ENCODE results near the gene SRD5A3. TPM values are rescaled to one million over a fixed set of nuclear protein-coding genes. Genes with fewer than 3 reads are reported as not detected.

Gene SRD5A3
- total RNA-seq (1 to 10 TPM; 1.9 to 8.5 (median 4.5) TPM), polyA plus RNA-seq (10 to 100 TPM in 1 of 2 donors, 1 to 10 TPM in 1; 5.0 to 10.6 TPM), total RNA-seq (0.94 reads per million)

DNA sequence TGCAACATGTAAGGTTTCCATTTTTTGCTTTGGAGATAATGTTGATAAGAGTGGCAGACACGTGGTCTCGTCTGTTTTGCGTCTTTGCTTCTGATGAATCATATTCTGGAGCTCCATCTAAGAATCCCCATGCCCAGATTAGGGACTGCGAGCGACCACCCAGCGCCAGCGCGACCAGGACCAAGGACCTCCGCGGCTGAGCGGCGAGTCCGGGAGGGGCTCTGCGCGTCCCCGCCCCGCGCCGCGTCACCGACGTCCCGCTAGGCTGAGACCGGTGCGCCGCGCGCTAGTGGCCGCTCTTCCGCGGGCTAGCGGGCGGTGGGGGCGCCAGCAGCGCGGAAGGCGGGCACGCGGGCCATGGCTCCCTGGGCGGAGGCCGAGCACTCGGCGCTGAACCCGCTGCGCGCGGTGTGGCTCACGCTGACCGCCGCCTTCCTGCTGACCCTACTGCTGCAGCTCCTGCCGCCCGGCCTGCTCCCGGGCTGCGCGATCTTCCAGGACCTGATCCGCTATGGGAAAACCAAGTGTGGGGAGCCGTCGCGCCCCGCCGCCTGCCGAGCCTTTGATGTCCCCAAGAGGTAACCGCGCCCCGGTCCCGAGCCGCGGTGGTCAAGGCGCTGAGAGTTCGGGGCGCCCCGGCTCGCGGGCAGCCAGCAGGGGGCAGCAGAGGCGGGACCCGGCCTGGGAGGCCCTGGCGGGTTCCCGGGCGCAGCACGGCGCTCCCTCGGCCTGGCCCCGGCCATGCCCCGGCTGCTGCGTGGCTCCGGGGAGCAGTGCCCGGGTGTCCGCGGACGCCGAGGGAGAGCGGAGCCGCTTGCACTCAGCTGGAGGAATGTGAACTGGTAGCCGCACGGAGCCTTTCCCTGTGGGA, at the start of gene SRD5A3:
TSS of gene SRD5A3 (plus strand) at position 263 of the 871 bp plus-strand sequence. CDS start at position 358, 95 bp downstream.
- CTCF ChIA-PET: interaction anchor here (0.6 to 3.2 kb wide), 13 partner anchors 9 to 602 kb away, joined by 3 to 23 read pairs (median 4); partner anchors contain the start of genes CEP135 and TMEM165
- no peaks in the 10 kb centered on the region for H3K36me3 ChIP-seq (ENCODE audit: control insufficient read depth in 2 of 3, insufficient read depth in 3 of 3, low read length in 3 of 3)
- ATAC-seq (peak; percentile 97), DNase-seq (peak; percentile 53 to 92 (median 72))
- POLR2A ChIA-PET: interaction anchor here (0.9 to 2.7 kb wide), 4 partner anchors 49 to 199 kb away, joined by 3 to 14 read pairs (median 4); partner anchors contain the start of gene TMEM165
- H3K4me3 ChIP-seq (ENCODE audit: low read length): peak within 1 kb of the TSS; percentile 79
- H3K36me3 Mint-ChIP-seq: no peaks in the 10 kb centered on the region
- peaks cover 0 to 5% (median 0%) of the 10 kb centered on the region in 11 donors for H3K9me3 Mint-ChIP-seq
- peaks cover 8 to 23% (median 19%) of the 10 kb centered on the region in 7 donors for H3K4me1 Mint-ChIP-seq
- H3K27me3 ChIP-seq (ENCODE audit: control insufficient read depth in 2 of 2, insufficient read depth in 2 of 2, low read length in 2 of 2): no peaks in the 10 kb centered on the region
- peak within 1 kb of the TSS; percentile 70 to 91 (median 87) for H3K27ac Mint-ChIP-seq
- H3K27ac ChIP-seq (ENCODE audit: low read depth, low read length): peak within 1 kb of the TSS; percentile 69
- H3K27me3 Mint-ChIP-seq: no peaks in the 10 kb centered on the region
- H3K9me3 ChIP-seq (ENCODE audit: control insufficient read depth in 2 of 3, low read length in 3 of 3): no peaks in the 10 kb centered on the region
- H3K4me3 Mint-ChIP-seq: peak within 1 kb of the TSS; percentile 83 to 94 (median 90)
- peaks cover 6 to 8% of the 10 kb centered on the region in 2 donors for H3K4me1 ChIP-seq (ENCODE audit: control insufficient read depth in 2 of 2, insufficient read depth in 2 of 2, low read length in 2 of 2)
- intact Hi-C loops (cut with micrococcal nuclease): loop anchor here (1.0 to 10.0 kb wide), 18 partner anchors 49 to 1561 kb away; partner anchors contain the start of genes AASDH (in 2 of the 2), CEP135 (in 2 of the 2), CLOCK (in 2 of the 2) and EXOC1 (in 2 of the 2)

DNA sequence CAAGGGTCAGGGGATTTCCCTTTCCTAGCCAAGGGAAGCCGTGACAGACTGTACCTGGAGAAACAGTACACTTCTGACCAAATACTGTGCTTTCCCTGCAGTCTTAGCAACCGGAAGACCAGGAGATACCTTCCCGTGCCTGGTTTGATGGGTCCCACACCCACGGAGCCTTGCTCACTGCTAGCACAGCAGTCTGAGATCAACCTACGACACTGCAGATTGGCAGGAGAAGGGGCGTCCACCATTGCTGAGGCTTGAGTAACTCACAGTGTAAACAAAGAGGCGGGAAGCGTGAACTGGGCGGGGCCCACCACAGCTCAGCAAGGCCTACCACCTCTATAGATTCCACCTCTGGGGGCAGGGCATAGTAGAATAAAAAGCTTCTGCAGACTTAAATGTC, 48.7 kb upstream of the SRD5A3 start:
- no peak overlapping the region for H3K27ac ChIP-seq (ENCODE audit: low read depth, low read length)
- Mint-ChIP-seq H3K27ac (no peak overlapping the region), H3K36me3 (no peaks in the 10 kb centered on the region), H3K9me3 (peaks cover 0 to 4% (median 0%) of the 10 kb centered on the region in 11 donors), H3K4me1 (no peaks in the 10 kb centered on the region), H3K4me3 (no peak overlapping the region), H3K27me3 (peaks cover 0 to 12% (median 5%) of the 10 kb centered on the region in 5 donors)
- no peak overlapping the region for H3K4me3 ChIP-seq (ENCODE audit: low read length)
- POLR2A ChIA-PET: no interaction called here
- H3K27me3 ChIP-seq (ENCODE audit: control insufficient read depth in 2 of 2, insufficient read depth in 2 of 2, low read length in 2 of 2): no peaks in the 10 kb centered on the region
- H3K36me3 ChIP-seq (ENCODE audit: control insufficient read depth in 2 of 3, insufficient read depth in 3 of 3, low read length in 3 of 3): no peaks in the 10 kb centered on the region
- intact Hi-C loops (cut with micrococcal nuclease): no loop called here
- CTCF ChIA-PET: no interaction called here
- no peaks in the 10 kb centered on the region for H3K9me3 ChIP-seq (ENCODE audit: control insufficient read depth in 2 of 3, low read length in 3 of 3)
- H3K4me1 ChIP-seq (ENCODE audit: control insufficient read depth in 2 of 2, insufficient read depth in 2 of 2, low read length in 2 of 2): no peaks in the 10 kb centered on the region
- no peak for DNase-seq
- ATAC-seq: no peak

DNA sequence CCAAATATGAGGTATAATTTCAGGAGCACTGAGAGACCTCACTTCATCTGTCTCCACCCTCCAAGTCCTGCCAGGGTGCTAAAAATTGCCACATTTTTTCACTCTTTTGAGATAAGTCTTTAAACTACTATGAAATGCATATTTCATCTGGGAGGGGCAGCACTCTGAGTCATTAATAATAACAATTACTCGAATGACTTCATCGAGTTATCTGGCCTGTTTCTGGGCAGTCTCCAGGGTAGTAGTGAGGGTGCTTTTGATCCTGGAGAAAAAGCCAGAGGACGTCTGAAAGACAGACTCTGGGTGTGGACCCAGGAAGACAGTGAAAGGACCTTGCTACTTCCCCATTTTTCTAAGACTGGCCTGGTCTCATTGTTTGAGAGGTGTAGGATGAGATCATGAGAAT, 42.3 kb upstream of the SRD5A3 start:
- DNase-seq (no peak), ATAC-seq (no peak)
- Mint-ChIP-seq H3K27ac (no peak overlapping the region), H3K4me1 (no peaks in the 10 kb centered on the region), H3K9me3 (peaks cover 0 to 7% (median 0%) of the 10 kb centered on the region in 11 donors), H3K36me3 (no peaks in the 10 kb centered on the region), H3K4me3 (no peak overlapping the region), H3K27me3 (peaks cover 0 to 14% (median 4%) of the 10 kb centered on the region in 5 donors)
- H3K27ac ChIP-seq (ENCODE audit: low read depth, low read length): no peak overlapping the region
- no peaks in the 10 kb centered on the region for H3K27me3 ChIP-seq (ENCODE audit: control insufficient read depth in 2 of 2, insufficient read depth in 2 of 2, low read length in 2 of 2)
- ChIA-PET CTCF (no interaction called here), POLR2A (no interaction called here)
- H3K4me1 ChIP-seq (ENCODE audit: control insufficient read depth in 2 of 2, insufficient read depth in 2 of 2, low read length in 2 of 2): no peaks in the 10 kb centered on the region
- H3K36me3 ChIP-seq (ENCODE audit: control insufficient read depth in 2 of 3, insufficient read depth in 3 of 3, low read length in 3 of 3): no peaks in the 10 kb centered on the region
- H3K4me3 ChIP-seq (ENCODE audit: low read length): no peak overlapping the region
- no peaks in the 10 kb centered on the region for H3K9me3 ChIP-seq (ENCODE audit: control insufficient read depth in 2 of 3, low read length in 3 of 3)
- intact Hi-C loops (cut with micrococcal nuclease): no loop called here

DNA sequence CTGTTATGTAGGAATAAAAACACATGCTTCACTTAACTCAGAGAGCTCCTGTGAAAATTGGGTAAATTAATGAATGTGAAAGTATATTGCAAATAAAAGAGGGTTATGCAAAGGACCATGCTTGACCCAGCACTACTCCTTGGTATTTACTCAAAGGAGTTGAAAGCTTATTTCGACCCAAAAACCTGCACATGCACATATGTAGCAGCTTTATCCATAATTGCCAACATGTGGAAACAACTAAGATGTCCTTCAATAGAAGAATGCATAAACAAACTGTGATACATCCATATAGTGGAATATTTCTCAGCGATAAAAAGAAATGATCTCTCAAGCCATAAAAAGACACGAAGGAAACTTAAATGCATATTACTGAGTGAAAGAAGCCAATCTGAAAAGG, 41.7 kb upstream of the SRD5A3 start:
- CTCF ChIA-PET: no interaction called here
- H3K27ac ChIP-seq (ENCODE audit: low read depth, low read length): no peak overlapping the region
- Mint-ChIP-seq H3K36me3 (no peaks in the 10 kb centered on the region), H3K27me3 (peaks cover 0 to 14% (median 4%) of the 10 kb centered on the region in 5 donors), H3K4me1 (no peaks in the 10 kb centered on the region), H3K4me3 (no peak overlapping the region), H3K27ac (no peak overlapping the region), H3K9me3 (peaks cover 0 to 7% (median 0%) of the 10 kb centered on the region in 11 donors)
- DNase-seq (no peak), ATAC-seq (no peak)
- no peaks in the 10 kb centered on the region for H3K36me3 ChIP-seq (ENCODE audit: control insufficient read depth in 2 of 3, insufficient read depth in 3 of 3, low read length in 3 of 3)
- intact Hi-C loops (cut with micrococcal nuclease): no loop called here
- no peaks in the 10 kb centered on the region for H3K9me3 ChIP-seq (ENCODE audit: control insufficient read depth in 2 of 3, low read length in 3 of 3)
- POLR2A ChIA-PET: no interaction called here
- H3K4me1 ChIP-seq (ENCODE audit: control insufficient read depth in 2 of 2, insufficient read depth in 2 of 2, low read length in 2 of 2): no peaks in the 10 kb centered on the region
- H3K27me3 ChIP-seq (ENCODE audit: control insufficient read depth in 2 of 2, insufficient read depth in 2 of 2, low read length in 2 of 2): no peaks in the 10 kb centered on the region
- H3K4me3 ChIP-seq (ENCODE audit: low read length): no peak overlapping the region

DNA sequence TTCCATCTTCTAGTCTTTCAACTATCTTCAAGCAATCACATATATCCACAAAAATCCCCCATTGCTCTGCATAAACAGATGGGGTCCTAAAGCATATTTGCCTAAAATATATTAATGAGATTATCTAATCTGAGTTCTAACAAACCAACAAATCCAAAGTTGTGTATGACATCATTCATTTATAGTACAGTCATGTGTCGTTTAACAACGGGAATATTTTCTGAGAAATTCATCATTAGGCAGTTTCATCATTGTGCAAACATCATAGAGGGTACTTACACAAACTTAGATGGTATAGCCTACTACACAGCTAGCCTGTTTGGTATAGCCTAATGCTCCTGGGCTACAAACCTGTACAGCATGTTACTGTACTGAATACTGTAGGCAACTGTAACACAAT, 38.0 kb upstream of the SRD5A3 start:
- intact Hi-C loops (cut with micrococcal nuclease): no loop called here
- no peaks in the 10 kb centered on the region for H3K4me1 ChIP-seq (ENCODE audit: control insufficient read depth in 2 of 2, insufficient read depth in 2 of 2, low read length in 2 of 2)
- ChIA-PET CTCF (no interaction called here), POLR2A (no interaction called here)
- DNase-seq (no peak), ATAC-seq (no peak)
- H3K27ac ChIP-seq (ENCODE audit: low read depth, low read length): no peak overlapping the region
- H3K4me3 ChIP-seq (ENCODE audit: low read length): no peak overlapping the region
- no peaks in the 10 kb centered on the region for H3K9me3 Mint-ChIP-seq
- no peak overlapping the region for H3K4me3 Mint-ChIP-seq
- H3K27ac Mint-ChIP-seq: no peak overlapping the region
- H3K36me3 Mint-ChIP-seq: no peaks in the 10 kb centered on the region
- peaks cover 0 to 9% (median 0%) of the 10 kb centered on the region in 5 donors for H3K27me3 Mint-ChIP-seq
- H3K36me3 ChIP-seq (ENCODE audit: control insufficient read depth in 2 of 3, insufficient read depth in 3 of 3, low read length in 3 of 3): no peaks in the 10 kb centered on the region
- H3K9me3 ChIP-seq (ENCODE audit: control insufficient read depth in 2 of 3, low read length in 3 of 3): no peaks in the 10 kb centered on the region
- H3K4me1 Mint-ChIP-seq: peaks cover 0 to 4% (median 0%) of the 10 kb centered on the region in 7 donors
- no peaks in the 10 kb centered on the region for H3K27me3 ChIP-seq (ENCODE audit: control insufficient read depth in 2 of 2, insufficient read depth in 2 of 2, low read length in 2 of 2)

DNA sequence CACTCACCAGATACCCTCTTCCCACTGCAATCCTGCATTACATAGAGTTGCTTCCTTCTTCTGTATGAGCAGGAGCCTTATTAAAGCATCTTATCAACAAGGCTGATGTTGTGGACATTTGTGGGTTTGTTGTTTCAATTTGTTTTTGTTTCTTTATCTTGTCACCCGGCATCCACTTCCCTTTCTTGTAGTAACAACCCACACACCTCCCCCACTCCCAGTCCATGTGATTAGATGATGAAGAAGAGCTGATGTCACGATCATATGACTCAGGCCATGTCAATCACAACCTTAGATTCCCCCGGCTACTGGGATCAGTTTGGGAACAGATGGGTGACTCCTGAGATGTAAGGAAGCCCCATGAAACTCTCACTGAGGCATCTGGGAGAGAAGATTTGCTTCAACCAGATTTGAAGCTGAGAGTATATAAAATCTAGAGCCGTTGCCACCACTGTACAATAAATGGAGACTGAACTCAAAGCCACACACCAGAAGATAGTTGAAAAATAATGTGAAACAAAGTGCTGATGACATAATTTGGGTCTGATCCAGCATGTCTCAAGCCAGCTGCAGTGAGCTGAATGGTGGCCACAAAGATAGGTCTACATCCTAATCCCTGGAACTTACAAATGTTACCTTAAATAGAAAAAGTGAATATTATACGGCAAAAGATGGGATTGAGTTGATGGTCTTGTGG, 34.1 kb upstream of the SRD5A3 start:
- ATAC-seq (peak; percentile 77), DNase-seq (no peak)
- H3K9me3 Mint-ChIP-seq: peaks cover 0 to 2% (median 0%) of the 10 kb centered on the region in 11 donors
- peaks cover 0 to 4% (median 0%) of the 10 kb centered on the region in 7 donors for H3K4me1 Mint-ChIP-seq
- Histone ChIP-seq H3K9me3 (ENCODE audit: control insufficient read depth in 2 of 3, low read length in 3 of 3) (no peaks in the 10 kb centered on the region), H3K4me3 (ENCODE audit: low read length) (no peak overlapping the region), H3K27ac (ENCODE audit: low read depth, low read length) (no peak overlapping the region), H3K4me1 (ENCODE audit: control insufficient read depth in 2 of 2, insufficient read depth in 2 of 2, low read length in 2 of 2) (no peaks in the 10 kb centered on the region), H3K27me3 (ENCODE audit: control insufficient read depth in 2 of 2, insufficient read depth in 2 of 2, low read length in 2 of 2) (no peaks in the 10 kb centered on the region), H3K36me3 (ENCODE audit: control insufficient read depth in 2 of 3, insufficient read depth in 3 of 3, low read length in 3 of 3) (no peaks in the 10 kb centered on the region)
- H3K36me3 Mint-ChIP-seq: no peaks in the 10 kb centered on the region
- intact Hi-C loops (cut with micrococcal nuclease): loop anchor here (1.0 to 10.0 kb wide), 5 partner anchors 242 to 989 kb away; no protein-coding TSS in a partner anchor
- H3K27ac Mint-ChIP-seq: no peak overlapping the region
- CTCF ChIA-PET: interaction anchor here (1.0 to 1.5 kb wide), 6 partner anchors 34 to 556 kb away, joined by 3 to 9 read pairs (median 4); partner anchors contain the start of gene SRD5A3
- peaks cover 0 to 7% (median 0%) of the 10 kb centered on the region in 5 donors for H3K27me3 Mint-ChIP-seq
- no peak overlapping the region for H3K4me3 Mint-ChIP-seq
- POLR2A ChIA-PET: no interaction called here
